B cell (primary cell): ENCODE measurements around the gene ABCA4.

Experiments
- CTCF ChIP-seq: fragments of 200-600 bp; IDR thresholded peaks from one replicate; pipeline ENCODE4 v1.8.0; 2022; ENCODE audit warnings: antibody characterized with exemption, mild to moderate bottlenecking
- EZH2 ChIP-seq: IDR thresholded peaks from 2 replicates; pipeline ENCODE4 v1.6.1; 2012; ENCODE audit warnings: borderline replicate concordance, low read depth, mild to moderate bottlenecking, moderate library complexity, low read length; ENCODE audit not compliant: insufficient read depth, poor library complexity, severe bottlenecking

- TF ChIP-seq CTCF (no peak), EZH2 (no peak)
Observed at GRCh38 chr1:94063379-94063778, 57.6 kb downstream of the ABCA4 start.
